Peyer's patch (tissue), 4 donors: Measurements from ENCODE around the gene FIGNL2.

Experiments
- CTCF ChIP-seq, 6 experiments: fragments of 450-650 bp in 4 of 6; fragments of 200-600 bp in 2 of 6; sonication (generic) in 1 of 6; IDR thresholded peaks; one replicate each; pipeline ENCODE4 v1.5.1; 2017 to 2019; ENCODE audit warnings: antibody characterized with exemption in 6 of 6, mild to moderate bottlenecking in 3 of 6, moderate library complexity in 1 of 6
- POLR2A ChIP-seq, 2 donors: fragments of 450-650 bp; IDR thresholded peaks; one replicate each; pipeline ENCODE4 v1.5.1; 2017; ENCODE audit warnings: antibody characterized with exemption in 2 of 2, mild to moderate bottlenecking in 2 of 2, moderate library complexity in 2 of 2

DNA sequence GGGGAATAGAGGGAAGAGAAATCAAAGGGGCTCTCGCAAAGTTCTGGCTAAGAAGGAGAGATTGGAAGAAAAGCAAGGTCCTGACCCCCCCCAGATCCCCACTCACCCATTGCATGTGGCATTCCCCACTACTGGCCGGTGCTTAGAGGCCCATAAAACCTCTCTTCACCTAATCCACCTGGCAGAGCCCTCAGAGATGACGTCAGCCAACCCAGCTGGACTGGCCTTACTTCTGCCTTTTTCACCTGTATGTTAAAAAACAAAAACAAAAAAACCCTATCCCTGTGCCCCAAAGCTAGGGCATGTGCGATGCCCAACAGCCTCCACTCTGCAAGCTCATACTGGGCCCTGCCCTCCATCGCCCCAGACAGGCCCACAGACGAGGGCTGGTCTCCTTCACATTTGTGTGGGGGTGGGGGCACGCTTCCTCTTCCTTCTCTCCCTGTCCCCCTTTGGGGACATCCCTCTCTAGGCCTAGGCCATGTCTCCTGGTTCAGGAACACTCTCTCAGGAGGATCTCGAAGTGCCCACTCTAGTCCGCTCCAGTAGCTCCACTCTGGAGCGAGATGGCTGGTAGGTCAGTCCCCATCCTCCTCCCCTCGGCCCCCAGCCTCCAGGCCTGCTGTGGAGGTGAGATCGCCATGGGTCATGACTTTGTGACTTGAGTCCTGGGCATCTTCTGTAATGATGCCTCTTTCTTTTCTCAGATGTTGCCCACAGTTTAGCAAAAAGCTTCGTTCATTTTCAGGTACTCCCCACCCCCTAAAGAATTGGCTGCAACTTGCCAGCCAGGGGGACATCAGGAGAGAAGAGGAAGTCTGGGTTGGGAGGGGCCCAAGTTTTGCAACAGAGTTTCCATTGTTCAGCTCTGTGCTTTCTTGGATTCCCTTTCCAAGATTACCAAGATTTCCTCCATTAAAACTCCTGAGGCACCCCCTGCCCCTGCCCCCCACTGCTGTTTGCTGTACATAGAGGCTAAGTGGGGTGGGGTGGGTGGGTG, 37.0 kb downstream of the FIGNL2 start:
- no peak for TF ChIP-seq CTCF (IDR thresholded peaks at IDR 0.05)
- no peak for TF ChIP-seq POLR2A (IDR thresholded peaks at IDR 0.05)
